ENCODE results near the gene H2BW1.
"Not testable (repeated sequence)": the region's sequence is repeated elsewhere in the genome, so short reads cannot be mapped to it uniquely, and the experiment has no call there.

The H2BW1 gene

DNA sequence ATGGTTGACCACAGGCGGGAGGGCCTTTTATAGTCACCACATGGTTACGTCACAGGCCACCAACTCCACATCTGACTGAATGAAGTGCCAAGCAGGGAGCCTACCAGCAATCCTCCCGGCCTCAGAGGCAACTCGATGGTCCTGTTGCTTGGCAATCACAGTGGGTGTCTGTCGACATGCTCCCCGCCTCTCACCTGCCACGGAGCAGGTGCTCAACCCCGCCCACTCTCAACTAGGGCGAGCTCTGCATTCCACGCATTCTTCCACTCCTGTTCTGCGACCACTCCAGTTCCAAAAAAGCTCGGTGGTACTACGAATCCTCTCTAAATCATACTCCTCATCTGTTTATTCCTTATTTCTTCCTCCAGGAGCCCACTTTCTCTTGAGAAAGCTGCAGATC is 30.0 kb downstream of the H2BW1 start:
- H2BK15ac ChIP-seq (ENCODE audit: low read depth, poor library complexity, severe bottlenecking); H2AK5ac ChIP-seq (ENCODE audit: low read length, severe bottlenecking); H3K4me3 ChIP-seq (ENCODE audit: insufficient read depth in 1 of 2, low read depth in 1 of 2, low read length in 2 of 2); H4K91ac ChIP-seq (ENCODE audit: low read length); H3K79me1 ChIP-seq (replicated peaks; ENCODE audit: low read length, poor library complexity, severe bottlenecking); H3K36me3 ChIP-seq (ENCODE audit: control insufficient read depth in 1 of 2, insufficient read depth in 2 of 2, low read depth in 1 of 2, low read length in 2 of 2); H3K9me3 ChIP-seq (ENCODE audit: control insufficient read depth, low read length); H2AFZ ChIP-seq (ENCODE audit: low read depth, low read length); H3K27me3 ChIP-seq (ENCODE audit: control insufficient read depth in 1 of 2, insufficient read depth in 1 of 2, low read length in 2 of 2); H2BK5ac ChIP-seq (ENCODE audit: low read depth, low read length, poor library complexity, severe bottlenecking); H3K4ac ChIP-seq (ENCODE audit: low read depth in 1 of 2, low read length in 2 of 2); H4K8ac ChIP-seq (ENCODE audit: low read length); H2BK120ac ChIP-seq (ENCODE audit: low read depth, low read length); H3K23ac ChIP-seq (ENCODE audit: low read length in 2 of 2); H3K4me1 ChIP-seq (ENCODE audit: control insufficient read depth, insufficient read depth, low read depth, low read length); H3K9ac ChIP-seq (ENCODE audit: low read length); H3K18ac ChIP-seq (ENCODE audit: low read depth in 1 of 2, low read length in 2 of 2); H3K27ac ChIP-seq (ENCODE audit: low read length, poor library complexity, severe bottlenecking); DNase-seq; H3K14ac ChIP-seq (ENCODE audit: low read length in 2 of 2); H2BK12ac ChIP-seq (ENCODE audit: low read length in 2 of 2); H3K4me2 ChIP-seq (ENCODE audit: low read length, poor library complexity, severe bottlenecking): not testable (repeated sequence)
- WGBS: no CpG with 5 or more reads among the region's 13 CpGs

- H3K4me2 ChIP-seq (ENCODE audit: low read length, poor library complexity, severe bottlenecking); H3K18ac ChIP-seq (ENCODE audit: low read depth in 1 of 2, low read length in 2 of 2); H2BK120ac ChIP-seq (ENCODE audit: low read depth, low read length); H3K79me1 ChIP-seq (replicated peaks; ENCODE audit: low read length, poor library complexity, severe bottlenecking); H3K14ac ChIP-seq (ENCODE audit: low read length in 2 of 2); H3K9me3 ChIP-seq (ENCODE audit: control insufficient read depth, low read length); H3K4ac ChIP-seq (ENCODE audit: low read depth in 1 of 2, low read length in 2 of 2); H2AFZ ChIP-seq (ENCODE audit: low read depth, low read length); H3K27me3 ChIP-seq (ENCODE audit: control insufficient read depth in 1 of 2, insufficient read depth in 1 of 2, low read length in 2 of 2); H2AK5ac ChIP-seq (ENCODE audit: low read length, severe bottlenecking); H2BK5ac ChIP-seq (ENCODE audit: low read depth, low read length, poor library complexity, severe bottlenecking); DNase-seq; H4K8ac ChIP-seq (ENCODE audit: low read length); H2BK12ac ChIP-seq (ENCODE audit: low read length in 2 of 2); H3K4me3 ChIP-seq (ENCODE audit: insufficient read depth in 1 of 2, low read depth in 1 of 2, low read length in 2 of 2); H3K9ac ChIP-seq (ENCODE audit: low read length); H4K91ac ChIP-seq (ENCODE audit: low read length); H2BK15ac ChIP-seq (ENCODE audit: low read depth, poor library complexity, severe bottlenecking); H3K27ac ChIP-seq (ENCODE audit: low read length, poor library complexity, severe bottlenecking); H3K36me3 ChIP-seq (ENCODE audit: control insufficient read depth in 1 of 2, insufficient read depth in 2 of 2, low read depth in 1 of 2, low read length in 2 of 2); H3K4me1 ChIP-seq (ENCODE audit: control insufficient read depth, insufficient read depth, low read depth, low read length); H3K23ac ChIP-seq (ENCODE audit: low read length in 2 of 2): not testable (repeated sequence)
- whole genome bisulfite sequencing: no CpG with 5 or more reads among the region's 55 CpGs
Observed at GRCh38 chrX:103962411-103963278, 50.9 kb downstream of the H2BW1 start, which contains the start of gene TMSB15B. TSS of gene TMSB15B (plus strand) at chrX:103962627.
